T-helper 2 cell treated with Interferon-gamma antibody and Interleukin-4, amounts not matched to agents 5 μg/mL and 100 μg/mL, for 36 hours (primary cell): Measurements from ENCODE around the gene DEF6.
A peak's percentile ranks its signal among the peaks of the same experiment; 100 is the strongest.

Source experiments
- DNase-seq: peaks from one replicate; pipeline ENCODE4 v3.0.0; 2021; ENCODE audit warnings: low spot score
- H3K27ac Mint-ChIP-seq: one replicate; pipeline ENCODE4 v1.8.0; 2021; ENCODE audit warnings: mild to moderate bottlenecking, mixed read lengths
- H3K27me3 Mint-ChIP-seq: one replicate; pipeline ENCODE4 v1.8.0; 2021; ENCODE audit warnings: low read depth, mixed read lengths
- H3K36me3 Mint-ChIP-seq: one replicate; pipeline ENCODE4 v1.8.0; 2021; ENCODE audit warnings: low read depth, mixed read lengths
- H3K4me1 Mint-ChIP-seq: one replicate; pipeline ENCODE4 v1.8.0; 2021; ENCODE audit warnings: low read depth, mixed read lengths
- H3K4me3 Mint-ChIP-seq: one replicate; pipeline ENCODE4 v1.8.0; 2022; ENCODE audit warnings: mild to moderate bottlenecking, moderate library complexity, mixed read lengths
- H3K9me3 Mint-ChIP-seq: one replicate; pipeline ENCODE4 v1.8.0; 2021; ENCODE audit warnings: mixed read lengths

The DEF6 gene, protein sequence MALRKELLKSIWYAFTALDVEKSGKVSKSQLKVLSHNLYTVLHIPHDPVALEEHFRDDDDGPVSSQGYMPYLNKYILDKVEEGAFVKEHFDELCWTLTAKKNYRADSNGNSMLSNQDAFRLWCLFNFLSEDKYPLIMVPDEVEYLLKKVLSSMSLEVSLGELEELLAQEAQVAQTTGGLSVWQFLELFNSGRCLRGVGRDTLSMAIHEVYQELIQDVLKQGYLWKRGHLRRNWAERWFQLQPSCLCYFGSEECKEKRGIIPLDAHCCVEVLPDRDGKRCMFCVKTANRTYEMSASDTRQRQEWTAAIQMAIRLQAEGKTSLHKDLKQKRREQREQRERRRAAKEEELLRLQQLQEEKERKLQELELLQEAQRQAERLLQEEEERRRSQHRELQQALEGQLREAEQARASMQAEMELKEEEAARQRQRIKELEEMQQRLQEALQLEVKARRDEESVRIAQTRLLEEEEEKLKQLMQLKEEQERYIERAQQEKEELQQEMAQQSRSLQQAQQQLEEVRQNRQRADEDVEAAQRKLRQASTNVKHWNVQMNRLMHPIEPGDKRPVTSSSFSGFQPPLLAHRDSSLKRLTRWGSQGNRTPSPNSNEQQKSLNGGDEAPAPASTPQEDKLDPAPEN

DNA sequence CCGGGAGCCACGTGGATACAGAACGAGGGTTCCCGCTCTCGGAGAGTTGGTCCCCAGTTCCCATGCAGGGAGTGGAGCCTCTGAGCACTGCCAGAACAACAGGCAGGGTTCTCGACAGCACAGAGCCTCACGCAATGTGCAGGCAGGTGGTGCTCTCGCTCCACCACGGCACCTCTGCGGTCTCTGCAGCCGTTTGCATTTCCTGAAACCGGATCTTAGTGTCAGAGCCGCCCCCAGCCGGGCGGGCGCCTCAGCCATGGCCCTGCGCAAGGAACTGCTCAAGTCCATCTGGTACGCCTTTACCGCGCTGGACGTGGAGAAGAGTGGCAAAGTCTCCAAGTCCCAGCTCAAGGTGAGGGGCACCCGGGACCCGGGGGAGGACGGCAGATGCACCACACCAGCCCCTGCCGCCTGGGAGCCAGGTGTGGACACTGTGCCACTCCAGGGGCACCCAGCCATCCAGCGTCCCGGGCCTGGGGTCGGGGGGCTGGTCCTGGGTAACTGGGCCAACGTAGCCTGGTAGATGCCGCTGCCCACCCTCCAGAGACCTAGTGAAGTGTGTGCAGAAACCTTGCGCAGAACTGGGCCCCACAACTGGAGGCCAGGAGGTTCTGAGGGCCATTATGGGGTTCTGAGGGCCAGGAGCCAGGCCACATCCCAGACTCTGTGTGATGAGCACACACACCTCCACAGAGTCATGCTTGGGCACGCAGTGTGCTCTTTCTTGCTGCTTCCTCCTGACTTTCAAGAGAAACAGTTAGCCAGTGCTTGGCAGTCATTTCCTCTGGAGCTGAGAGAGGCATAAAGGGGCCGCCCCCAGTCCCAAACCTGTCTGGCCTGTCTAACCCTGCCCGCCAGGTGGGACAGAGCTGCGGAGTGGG is at the start of gene DEF6:
Gene DEF6, plus strand, starts transcription at position 218 of the 881 bp plus-strand sequence. Its CDS starts 39 bp downstream, at position 257.
- Mint-ChIP-seq H3K4me3 (peak within 1 kb of the TSS; percentile 89), H3K27ac (peak within 1 kb of the TSS; percentile 97), H3K4me1 (peaks cover 46% of the 10 kb centered on the region), H3K36me3 (peaks cover 46% of the 10 kb centered on the region), H3K27me3 (no peaks in the 10 kb centered on the region), H3K9me3 (no peaks in the 10 kb centered on the region)
- DNase-seq, result peak; percentile 88

DNA sequence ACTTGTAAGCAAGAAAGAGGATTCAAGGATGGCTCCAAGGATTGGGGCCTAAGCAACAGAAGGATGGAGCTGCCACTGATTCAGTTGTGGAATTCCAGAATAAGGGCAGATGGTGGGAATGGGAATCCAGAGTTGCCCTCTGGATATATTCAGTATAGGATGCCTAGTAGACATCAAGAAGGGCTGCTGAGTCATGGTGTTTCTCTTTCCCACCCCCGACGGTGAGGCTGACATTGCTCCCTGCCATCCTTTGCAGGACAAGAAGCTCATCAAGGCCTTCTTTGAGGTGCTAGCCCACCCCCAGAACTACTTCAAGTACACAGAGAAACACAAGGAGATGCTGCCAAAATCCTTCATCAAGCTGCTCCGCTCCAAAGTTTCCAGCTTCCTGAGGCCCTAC is 49.3 kb upstream of the DEF6 start:
- Mint-ChIP-seq H3K27ac (peak overlapping the region; percentile 66), H3K9me3 (no peaks in the 10 kb centered on the region), H3K4me1 (peaks cover 24% of the 10 kb centered on the region), H3K36me3 (no peaks in the 10 kb centered on the region), H3K27me3 (no peaks in the 10 kb centered on the region), H3K4me3 (peak overlapping the region; percentile 58)
- no peak for DNase-seq

DNA sequence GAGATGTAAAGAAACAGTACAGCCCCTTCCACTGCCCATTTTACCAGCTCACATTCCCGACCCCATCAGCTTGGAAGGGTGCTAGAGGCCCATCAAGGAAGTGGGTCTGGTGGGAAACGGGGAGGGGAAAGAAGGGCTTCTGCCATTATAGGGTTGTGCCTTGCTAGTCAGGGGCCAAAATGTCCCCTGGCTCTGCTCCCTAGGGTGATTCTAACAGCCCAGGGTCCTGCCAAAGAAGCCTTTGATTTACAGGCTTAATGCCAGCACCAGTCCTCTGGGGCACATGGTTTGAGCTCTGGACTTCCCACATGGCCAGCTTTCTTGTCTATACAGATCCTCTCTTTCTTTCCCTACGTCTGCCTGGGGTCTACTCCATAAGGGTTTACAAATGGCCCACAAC is 48.7 kb upstream of the DEF6 start:
- Mint-ChIP-seq H3K4me3 (peak overlapping the region; percentile 50), H3K27ac (peak overlapping the region; percentile 64), H3K36me3 (no peaks in the 10 kb centered on the region), H3K4me1 (peaks cover 24% of the 10 kb centered on the region), H3K27me3 (no peaks in the 10 kb centered on the region), H3K9me3 (no peaks in the 10 kb centered on the region)
- no peak for DNase-seq

DNA sequence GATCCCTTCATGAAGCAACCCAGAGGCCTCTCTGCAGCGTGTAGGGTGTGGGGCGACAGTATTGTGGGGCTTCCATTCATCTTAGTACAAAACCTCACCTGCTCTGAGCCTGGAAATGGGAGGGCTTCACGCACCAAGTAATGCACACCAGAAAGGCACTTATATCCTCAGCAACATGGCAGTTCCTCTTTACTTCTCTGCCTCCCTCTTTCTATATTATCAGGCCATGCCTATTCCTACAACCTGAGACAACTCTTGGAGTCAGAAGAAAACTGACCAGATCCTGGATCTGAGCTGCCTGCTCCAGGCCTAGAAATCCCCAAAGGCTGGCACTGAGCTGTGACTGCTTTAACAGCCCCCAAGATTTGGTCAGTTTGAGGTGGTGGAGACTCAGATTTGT is 45.7 kb upstream of the DEF6 start:
- Mint-ChIP-seq H3K9me3 (no peaks in the 10 kb centered on the region), H3K36me3 (no peaks in the 10 kb centered on the region), H3K27ac (no peak overlapping the region), H3K27me3 (no peaks in the 10 kb centered on the region), H3K4me1 (peaks cover 18% of the 10 kb centered on the region), H3K4me3 (no peak overlapping the region)
- DNase-seq, result no peak

DNA sequence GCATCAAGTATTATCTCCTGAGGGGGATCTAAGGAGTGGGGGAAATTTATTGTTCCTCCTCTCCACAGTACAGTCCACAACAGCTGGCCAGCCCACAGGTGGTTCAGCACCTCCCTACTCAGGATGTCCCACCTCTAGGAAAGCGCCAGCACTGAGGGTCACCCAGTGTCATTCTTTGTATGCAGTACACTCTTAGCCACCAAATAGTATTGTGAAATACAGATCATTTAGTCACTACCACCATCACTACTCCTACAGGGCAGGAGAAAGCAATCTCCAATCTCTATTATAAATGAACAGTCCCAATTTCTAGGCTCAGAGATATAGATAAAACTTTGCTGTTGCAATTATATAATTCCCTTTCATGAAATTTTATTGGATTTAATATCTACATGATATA is 44.4 kb upstream of the DEF6 start:
- H3K4me3 Mint-ChIP-seq, result no peak overlapping the region
- H3K27ac Mint-ChIP-seq, result no peak overlapping the region
- H3K27me3 Mint-ChIP-seq, result no peaks in the 10 kb centered on the region
- H3K4me1 Mint-ChIP-seq, result peaks cover 11% of the 10 kb centered on the region
- no peaks in the 10 kb centered on the region for H3K36me3 Mint-ChIP-seq
- no peaks in the 10 kb centered on the region for H3K9me3 Mint-ChIP-seq
- DNase-seq, result no peak

DNA sequence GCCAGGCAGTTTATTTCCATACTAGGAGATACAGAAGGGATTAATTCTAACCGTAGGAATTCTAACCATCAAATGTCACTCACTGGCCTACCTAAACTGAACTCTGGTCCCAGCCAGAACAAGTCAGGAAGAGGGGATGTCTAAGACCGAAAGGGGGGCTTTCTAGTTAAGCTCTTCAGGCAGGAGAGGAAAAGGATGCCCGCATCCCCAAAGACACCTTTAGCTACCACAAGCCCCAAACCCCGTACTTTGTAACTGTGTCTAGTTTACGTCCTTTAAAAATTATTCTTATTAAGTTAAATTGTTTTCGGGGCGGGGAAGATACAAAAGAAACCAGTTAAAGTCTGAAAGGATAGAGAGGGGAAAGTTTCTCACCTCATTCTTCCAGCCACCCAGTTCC is 39.3 kb upstream of the DEF6 start:
- Mint-ChIP-seq H3K4me1 (peaks cover 33% of the 10 kb centered on the region), H3K9me3 (no peaks in the 10 kb centered on the region)
- no peak for DNase-seq

DNA sequence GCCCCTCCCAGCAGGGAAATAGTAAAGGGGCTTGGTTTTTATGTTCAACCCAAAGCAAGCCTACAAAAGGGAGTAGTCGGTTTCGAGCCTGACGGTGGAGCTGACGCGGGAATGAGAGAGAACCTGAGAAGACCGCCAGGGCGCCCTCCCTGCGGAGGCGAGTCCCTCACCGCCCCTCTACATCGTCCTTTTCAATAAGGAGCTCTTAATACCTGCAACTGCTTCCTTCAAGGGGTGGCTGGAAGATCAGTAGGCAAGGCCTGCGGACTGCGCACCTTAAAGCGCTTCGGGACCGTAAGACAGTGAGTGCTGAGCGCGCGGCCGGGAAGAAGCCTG is 38.8 kb upstream of the DEF6 start:
- peak overlapping the region; percentile 97 for H3K4me3 Mint-ChIP-seq
- peak overlapping the region; percentile 94 for H3K27ac Mint-ChIP-seq
- no peaks in the 10 kb centered on the region for H3K36me3 Mint-ChIP-seq
- no peaks in the 10 kb centered on the region for H3K27me3 Mint-ChIP-seq
- H3K4me1 Mint-ChIP-seq, result peaks cover 33% of the 10 kb centered on the region
- no peaks in the 10 kb centered on the region for H3K9me3 Mint-ChIP-seq
- no peak for DNase-seq

More for the DNA sequence above, 39.3 kb upstream of the DEF6 start:
- no peaks in the 10 kb centered on the region for H3K27me3 Mint-ChIP-seq
- H3K27ac Mint-ChIP-seq, result peak overlapping the region; percentile 94
- H3K4me3 Mint-ChIP-seq, result peak overlapping the region; percentile 97
- H3K36me3 Mint-ChIP-seq, result no peaks in the 10 kb centered on the region

DNA sequence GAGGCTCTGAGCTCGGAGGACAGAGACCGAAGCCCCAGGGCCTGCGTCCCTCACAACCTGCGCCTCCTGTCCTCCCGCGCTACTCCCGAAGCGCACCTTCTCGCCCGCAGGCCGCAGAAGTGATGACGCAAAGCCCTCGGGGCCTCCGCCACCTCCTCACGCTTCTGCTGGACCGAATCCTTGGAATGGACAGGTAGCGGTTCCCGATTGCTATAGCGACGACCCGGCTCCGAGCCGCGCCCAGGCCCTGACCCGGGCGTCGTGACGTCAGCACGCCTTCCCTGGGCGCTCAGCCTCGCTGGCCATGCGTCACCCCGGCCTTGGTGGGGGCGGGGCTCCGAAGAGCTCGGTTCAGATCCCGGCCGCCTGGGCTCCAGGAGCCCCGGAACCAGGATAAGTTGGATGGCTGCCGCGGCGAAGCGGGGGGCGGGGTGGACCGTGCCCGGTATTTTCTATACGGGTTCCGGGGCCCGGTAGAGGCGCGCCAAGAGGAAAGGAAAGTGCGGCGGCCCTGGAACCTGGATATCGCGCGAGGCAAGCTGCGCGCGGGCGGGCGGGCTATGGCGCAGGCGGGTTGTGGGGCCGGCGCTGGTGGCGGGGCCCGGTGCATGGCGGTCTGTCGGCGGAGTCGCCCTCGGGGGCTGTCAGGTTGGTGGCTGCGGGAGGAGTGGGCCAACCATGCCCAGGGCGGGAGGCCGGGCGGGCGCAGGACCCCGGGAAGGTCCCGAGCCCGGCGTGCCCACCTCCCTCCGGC is 38.2 kb upstream of the DEF6 start, which contains the start of gene ZNF76:
Gene ZNF76, plus strand, starts transcription at position 542 of the 754 bp plus-strand sequence. CDS start 21,417 bp downstream, outside the sequence.
- Mint-ChIP-seq H3K36me3 (peaks cover 3% of the 10 kb centered on the region), H3K9me3 (no peaks in the 10 kb centered on the region), H3K4me1 (peaks cover 38% of the 10 kb centered on the region), H3K4me3 (peak within 1 kb of the TSS; percentile 97), H3K27me3 (no peaks in the 10 kb centered on the region), H3K27ac (peak within 1 kb of the TSS; percentile 94)
- DNase-seq, result peak; percentile 91

DNA sequence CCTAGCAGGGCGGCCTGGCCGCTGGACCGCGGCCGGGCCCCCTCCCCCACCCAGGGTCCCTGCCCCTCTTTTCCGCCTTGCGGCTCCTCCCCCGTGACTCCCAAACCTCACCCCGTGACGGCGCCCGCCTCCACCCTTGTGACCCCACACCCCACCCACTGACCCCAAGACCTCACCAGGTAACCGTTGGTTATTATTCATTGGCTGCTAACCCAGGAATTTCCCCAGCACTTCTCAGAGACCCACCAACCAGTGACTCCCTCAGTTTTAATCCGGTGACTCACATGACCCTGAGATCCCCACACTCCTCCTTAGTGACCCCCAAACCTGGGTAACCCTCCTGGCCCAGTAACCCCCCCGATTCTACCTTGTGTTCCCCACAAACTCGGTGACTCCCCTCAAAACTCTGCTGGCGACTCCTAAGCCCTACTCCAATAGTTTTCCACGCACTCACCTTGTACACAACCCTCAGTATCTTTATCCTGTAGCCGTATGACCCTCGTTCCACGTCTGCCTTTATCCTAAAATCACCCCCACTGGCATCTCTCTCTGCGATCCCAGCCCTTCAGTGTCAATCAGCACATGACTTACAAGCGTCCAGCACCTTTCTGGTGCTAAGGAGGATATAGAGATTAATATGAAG is 37.5 kb upstream of the DEF6 start:
- Mint-ChIP-seq H3K27ac (peak overlapping the region; percentile 89), H3K9me3 (no peaks in the 10 kb centered on the region), H3K4me3 (peak overlapping the region; percentile 85), H3K27me3 (no peaks in the 10 kb centered on the region), H3K4me1 (peaks cover 39% of the 10 kb centered on the region), H3K36me3 (peaks cover 3% of the 10 kb centered on the region)
- DNase-seq, result peak; percentile 60

DNA sequence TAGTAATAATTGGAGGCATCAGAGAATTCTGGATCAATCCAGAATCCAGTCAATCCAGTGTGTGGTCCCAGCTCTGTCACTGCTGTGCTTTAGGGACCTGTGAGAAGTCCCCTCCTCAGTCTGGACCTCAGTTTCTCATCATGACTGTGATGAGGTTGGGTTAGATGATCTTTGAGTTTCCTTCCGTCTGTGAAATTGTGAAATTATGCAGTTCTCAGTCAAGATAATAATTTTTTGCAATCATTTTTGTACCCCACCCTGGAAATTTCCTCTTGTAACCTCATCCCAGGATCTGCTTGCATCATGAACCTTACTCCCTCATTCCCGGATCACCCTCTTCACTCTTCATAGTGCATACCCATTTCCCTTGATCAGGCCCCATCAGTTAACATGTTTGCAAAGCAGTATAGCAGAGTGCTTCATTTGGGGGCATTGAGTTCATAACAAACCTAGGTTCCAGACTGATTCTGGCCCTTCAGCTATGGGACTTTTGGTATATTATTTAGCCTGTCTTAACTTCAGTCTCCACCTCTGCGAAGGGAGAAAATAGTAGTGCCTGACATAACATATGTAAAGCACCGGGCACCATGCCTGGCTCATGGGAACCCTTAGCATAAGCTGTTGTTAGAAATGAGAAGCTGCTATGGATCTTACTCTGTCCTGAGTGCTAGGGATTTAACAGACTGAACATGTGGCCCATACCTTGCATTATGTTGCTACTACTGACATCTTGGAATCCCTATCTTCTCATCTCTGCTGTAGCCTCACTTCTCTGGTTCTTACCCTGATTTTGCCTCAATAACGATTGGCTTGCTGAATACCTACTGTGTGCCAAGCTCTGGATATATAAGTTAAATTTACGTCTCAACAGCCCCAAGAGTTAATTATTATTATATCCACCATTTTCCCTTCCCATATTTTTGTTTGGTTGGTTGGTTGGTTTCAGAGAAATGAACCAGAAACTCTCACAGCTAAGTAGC is 36.7 kb upstream of the DEF6 start:
- peaks cover 41% of the 10 kb centered on the region for H3K4me1 Mint-ChIP-seq
- H3K27ac Mint-ChIP-seq, result peak overlapping the region; percentile 89
- no peak for DNase-seq
- H3K9me3 Mint-ChIP-seq, result no peaks in the 10 kb centered on the region
- peak overlapping the region; percentile 85 for H3K4me3 Mint-ChIP-seq
- peaks cover 3% of the 10 kb centered on the region for H3K36me3 Mint-ChIP-seq
- no peaks in the 10 kb centered on the region for H3K27me3 Mint-ChIP-seq

DNA sequence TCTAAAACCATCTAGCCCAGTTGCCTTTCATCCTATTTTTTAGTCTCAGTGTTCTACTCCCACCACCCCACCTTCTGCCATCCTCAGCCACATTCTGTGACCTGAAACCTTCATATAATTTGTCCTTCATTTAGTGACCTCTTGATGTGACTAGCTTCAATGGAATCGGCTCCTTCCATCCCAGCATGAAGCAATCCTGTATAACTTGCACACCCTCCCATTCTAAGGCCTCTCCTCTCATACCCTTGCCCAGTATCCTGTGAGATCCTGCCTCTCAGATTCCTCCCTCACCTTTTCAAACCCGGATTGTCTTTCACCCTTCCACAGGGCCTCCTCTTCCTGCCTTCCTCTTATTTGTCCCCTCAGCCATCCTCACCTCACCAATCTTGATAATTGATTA is 35.0 kb upstream of the DEF6 start:
- DNase-seq, result no peak
- no peaks in the 10 kb centered on the region for H3K9me3 Mint-ChIP-seq
- peak overlapping the region; percentile 52 for H3K27ac Mint-ChIP-seq
- H3K36me3 Mint-ChIP-seq, result peaks cover 3% of the 10 kb centered on the region
- peaks cover 41% of the 10 kb centered on the region for H3K4me1 Mint-ChIP-seq
- H3K4me3 Mint-ChIP-seq, result no peak overlapping the region
- H3K27me3 Mint-ChIP-seq, result no peaks in the 10 kb centered on the region

DNA sequence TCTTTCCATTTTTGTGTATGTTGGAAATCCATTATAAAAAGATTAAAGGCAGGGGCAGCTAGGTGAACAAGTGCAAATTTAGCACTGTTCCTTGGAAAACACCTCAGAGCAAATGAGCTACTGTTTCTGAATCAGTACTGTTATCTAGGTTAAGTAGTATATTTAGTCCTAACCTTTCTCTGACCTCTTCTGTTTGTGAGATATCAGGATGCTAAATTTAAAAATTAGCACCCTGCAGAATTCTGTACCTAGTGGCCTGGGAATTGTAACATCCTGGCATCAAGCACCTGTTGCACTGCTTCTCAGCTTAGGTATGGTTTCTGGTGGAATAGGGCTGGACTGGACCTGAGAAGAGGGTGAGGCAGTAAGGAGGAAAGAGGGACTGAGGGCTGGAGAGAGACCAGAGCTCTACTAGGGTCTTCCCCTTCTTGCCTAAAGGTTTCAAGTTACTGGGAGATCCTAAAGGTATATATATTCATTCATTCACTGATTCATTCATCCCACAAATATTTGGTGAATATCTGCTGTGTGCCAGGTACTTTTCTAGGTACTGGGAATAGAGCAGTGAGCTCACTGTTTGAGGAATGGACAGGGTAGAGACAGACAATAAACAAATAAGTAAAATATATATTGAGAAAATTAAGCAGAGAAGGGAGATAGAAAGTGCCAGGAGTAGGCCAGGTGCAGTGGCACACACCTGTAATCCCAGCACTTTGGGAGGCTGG is 32.9 kb upstream of the DEF6 start:
- peaks cover 39% of the 10 kb centered on the region for H3K4me1 Mint-ChIP-seq
- H3K27ac Mint-ChIP-seq, result no peak overlapping the region
- H3K27me3 Mint-ChIP-seq, result no peaks in the 10 kb centered on the region

More for the DNA sequence above, 32.9 kb upstream of the DEF6 start:
- no peak for DNase-seq
- Mint-ChIP-seq H3K36me3 (peaks cover 3% of the 10 kb centered on the region), H3K9me3 (no peaks in the 10 kb centered on the region), H3K4me3 (no peak overlapping the region)
